ENCODE data around the gene KAT2B.
A peak's percentile ranks its signal among the peaks of the same experiment; 100 is the strongest.

The KAT2B gene

GRCh38 chr3:20154928-20155327, 114.7 kb downstream of the KAT2B start:
- peak in 1 of 2 experiments; percentile 19 for DNase-seq (ENCODE audit: low read depth in 1 of 2, low spot score in 1 of 2)
- in situ Hi-C loops (cut with HindIII; ENCODE audit: low pct_unique_long_range_greater_than_20kb, low sequenced_read_pairs) = no loop called here
- TF ChIP-seq JUND (IDR thresholded peaks at IDR 0.05; ENCODE audit: low read depth) = no peak

DNA sequence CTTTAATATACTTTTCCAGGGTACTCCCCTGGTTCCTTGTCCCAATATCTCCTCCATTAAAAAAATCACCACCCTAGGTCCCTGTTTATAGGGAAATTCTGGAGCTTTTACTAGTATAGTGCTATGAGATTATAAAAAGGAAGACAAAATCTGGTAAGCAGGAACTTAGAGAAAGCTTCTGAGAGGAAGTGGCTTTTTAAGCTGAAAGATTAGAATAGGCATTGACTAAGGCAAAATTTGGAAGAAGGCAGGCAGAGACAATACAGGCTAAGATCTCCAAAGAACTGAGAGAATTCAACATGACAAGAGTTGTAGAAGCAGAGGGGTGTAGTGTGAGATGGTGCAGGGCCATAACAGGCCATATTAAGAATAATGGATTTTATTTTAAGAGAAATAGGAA, 120.0 kb downstream of the KAT2B start:
- no peak for TF ChIP-seq JUND (IDR thresholded peaks at IDR 0.05; ENCODE audit: low read depth)
- DNase-seq (ENCODE audit: low read depth in 1 of 2, low spot score in 1 of 2) = no peak

DNA sequence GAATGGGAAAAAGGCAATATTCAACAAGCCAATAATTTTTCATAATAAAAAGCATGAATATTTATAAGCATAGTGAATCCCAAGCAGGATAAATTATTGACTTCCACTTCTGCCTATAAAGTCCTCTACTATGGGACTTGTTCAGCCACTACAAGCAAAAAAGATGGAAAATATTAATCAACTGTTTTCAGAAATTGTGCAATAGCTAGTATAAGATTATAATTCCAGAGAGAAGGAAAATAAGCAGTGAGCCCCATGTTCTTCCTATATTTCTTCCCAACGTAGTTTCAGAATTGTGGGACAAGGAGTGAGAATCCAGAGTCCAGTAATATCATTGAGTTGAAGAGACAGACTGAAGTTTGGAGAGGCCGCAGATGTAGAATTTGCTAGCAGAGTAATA, 121.5 kb downstream of the KAT2B start:
- TF ChIP-seq JUND (IDR thresholded peaks at IDR 0.05; ENCODE audit: low read depth) = no peak
- in situ Hi-C loops (cut with HindIII; ENCODE audit: low pct_unique_long_range_greater_than_20kb, low sequenced_read_pairs) = no loop called here
- no peak for DNase-seq (ENCODE audit: low read depth in 1 of 2, low spot score in 1 of 2)

More for the DNA sequence above, 120.0 kb downstream of the KAT2B start:
- in situ Hi-C loops (cut with HindIII; ENCODE audit: low pct_unique_long_range_greater_than_20kb, low sequenced_read_pairs) = no loop called here

DNA sequence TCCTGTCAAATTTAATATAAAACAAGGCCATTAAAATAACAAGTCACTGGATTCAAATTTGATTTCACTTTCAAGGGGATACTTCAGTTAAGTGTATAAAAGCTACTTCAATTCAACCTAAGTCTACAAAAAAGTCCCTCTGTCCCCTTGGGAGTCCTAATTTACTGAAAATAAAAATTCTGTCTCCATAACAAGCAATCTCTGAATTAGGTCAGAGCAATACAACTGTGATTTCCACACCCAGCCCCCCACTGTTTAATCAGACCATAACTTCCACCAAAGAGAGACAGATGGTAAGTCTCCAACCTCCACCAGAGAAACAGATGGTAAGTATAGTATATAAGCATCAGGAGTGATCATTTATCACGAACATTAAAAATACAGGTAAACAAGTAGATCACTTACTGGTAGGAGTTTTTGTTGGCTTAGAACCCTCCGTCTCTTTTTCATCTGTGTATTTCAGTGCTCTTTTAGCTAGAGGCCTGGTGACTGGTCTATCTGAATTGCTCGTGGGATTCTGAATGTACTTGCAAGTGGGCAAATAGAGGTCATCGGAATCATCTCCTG, 133.7 kb downstream of the KAT2B start:
- in situ Hi-C loops (cut with HindIII; ENCODE audit: low pct_unique_long_range_greater_than_20kb, low sequenced_read_pairs) = no loop called here
- TF ChIP-seq JUND (IDR thresholded peaks at IDR 0.05; ENCODE audit: low read depth) = no peak
- no peak for DNase-seq (ENCODE audit: low read depth in 1 of 2, low spot score in 1 of 2)

DNA sequence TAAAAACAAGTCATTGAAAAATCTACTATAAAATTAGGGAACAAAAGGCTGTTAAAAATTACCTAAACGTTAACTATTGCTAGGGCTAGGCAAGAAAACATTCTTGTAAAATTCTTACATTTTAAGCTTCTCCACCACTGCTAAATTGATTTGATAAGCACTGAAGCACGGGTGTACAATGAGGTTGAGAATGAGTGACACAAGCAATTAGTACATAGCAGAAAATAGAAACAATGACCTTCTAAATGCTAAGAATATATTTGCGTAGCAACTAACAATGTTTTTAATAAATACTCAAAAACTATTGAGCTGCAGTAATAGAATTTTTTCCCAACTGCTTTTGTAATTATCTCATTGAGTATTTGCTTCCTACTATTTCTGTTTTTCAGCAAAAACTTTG, 141.0 kb downstream of the KAT2B start:
- in situ Hi-C loops (cut with HindIII; ENCODE audit: low pct_unique_long_range_greater_than_20kb, low sequenced_read_pairs) = no loop called here
- DNase-seq (ENCODE audit: low read depth in 1 of 2, low spot score in 1 of 2) = no peak
- TF ChIP-seq JUND (IDR thresholded peaks at IDR 0.05; ENCODE audit: low read depth) = no peak

DNA sequence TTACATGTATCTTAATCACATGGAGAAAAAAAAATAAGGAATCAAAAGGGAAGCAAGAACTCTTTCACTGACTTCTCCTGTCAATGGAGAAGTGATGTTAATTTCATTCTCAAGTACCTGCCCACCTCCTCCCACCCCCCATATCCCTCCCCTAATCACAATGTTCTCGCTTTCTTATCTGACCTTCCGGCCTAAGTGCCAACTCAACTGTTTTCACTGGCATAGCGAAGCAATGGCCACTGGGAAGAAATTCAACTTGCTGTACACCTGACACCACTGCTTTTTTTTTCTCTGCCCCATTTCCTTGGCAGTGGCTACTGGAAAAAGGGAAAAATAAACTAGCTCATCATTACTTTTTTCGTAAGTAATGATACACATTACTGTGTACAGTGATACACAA, 142.0 kb downstream of the KAT2B start:
- TF ChIP-seq JUND (IDR thresholded peaks at IDR 0.05; ENCODE audit: low read depth) = no peak
- no peak for DNase-seq (ENCODE audit: low read depth in 1 of 2, low spot score in 1 of 2)
- in situ Hi-C loops (cut with HindIII; ENCODE audit: low pct_unique_long_range_greater_than_20kb, low sequenced_read_pairs) = no loop called here

DNA sequence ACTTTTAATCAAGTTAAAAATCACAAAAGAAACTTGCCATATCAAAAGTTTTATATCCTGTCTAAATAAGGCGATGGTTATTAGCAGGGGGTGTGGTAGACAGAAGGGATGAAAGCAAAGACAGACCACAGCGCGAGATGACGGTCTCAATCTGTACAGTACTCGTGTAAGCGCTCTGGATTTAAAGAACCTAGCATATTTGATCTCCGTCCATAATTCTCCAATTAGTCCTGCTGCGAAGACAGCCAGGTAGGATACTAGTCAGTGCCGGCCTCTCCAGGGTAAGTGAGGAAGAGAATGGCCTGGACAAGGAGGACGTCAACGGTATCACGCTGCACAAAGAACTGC, 145.1 kb downstream of the KAT2B start:
- TF ChIP-seq JUND (IDR thresholded peaks at IDR 0.05; ENCODE audit: low read depth) = no peak
- in situ Hi-C loops (cut with HindIII; ENCODE audit: low pct_unique_long_range_greater_than_20kb, low sequenced_read_pairs) = no loop called here
- peak in 1 of 2 experiments; percentile 27 for DNase-seq (ENCODE audit: low read depth in 1 of 2, low spot score in 1 of 2)

GRCh38 chr3:20185679-20186599, 145.7 kb downstream of the KAT2B start, which contains the start of gene SGO1:
TSS of gene SGO1 (minus strand) at chr3:20186206. CDS start at chr3:20184027, 2,179 bp downstream.
- in situ Hi-C loops (cut with HindIII; ENCODE audit: low pct_unique_long_range_greater_than_20kb, low sequenced_read_pairs) = no loop called here
- no peak for TF ChIP-seq JUND (IDR thresholded peaks at IDR 0.05; ENCODE audit: low read depth)
- DNase-seq (ENCODE audit: low read depth in 1 of 2, low spot score in 1 of 2) = peak; percentile 89 to 98

GRCh38 chr3:20186600-20187004, 146.4 kb downstream of the KAT2B start:
- no peak for DNase-seq (ENCODE audit: low read depth in 1 of 2, low spot score in 1 of 2)
- in situ Hi-C loops (cut with HindIII; ENCODE audit: low pct_unique_long_range_greater_than_20kb, low sequenced_read_pairs) = no loop called here
- TF ChIP-seq JUND (IDR thresholded peaks at IDR 0.05; ENCODE audit: low read depth) = no peak

GRCh38 chr3:20190991-20191390, 150.7 kb downstream of the KAT2B start:
- no peak for TF ChIP-seq JUND (IDR thresholded peaks at IDR 0.05; ENCODE audit: low read depth)
- in situ Hi-C loops (cut with HindIII; ENCODE audit: low pct_unique_long_range_greater_than_20kb, low sequenced_read_pairs) = no loop called here
- peak in 1 of 2 experiments; percentile 54 for DNase-seq (ENCODE audit: low read depth in 1 of 2, low spot score in 1 of 2)

DNA sequence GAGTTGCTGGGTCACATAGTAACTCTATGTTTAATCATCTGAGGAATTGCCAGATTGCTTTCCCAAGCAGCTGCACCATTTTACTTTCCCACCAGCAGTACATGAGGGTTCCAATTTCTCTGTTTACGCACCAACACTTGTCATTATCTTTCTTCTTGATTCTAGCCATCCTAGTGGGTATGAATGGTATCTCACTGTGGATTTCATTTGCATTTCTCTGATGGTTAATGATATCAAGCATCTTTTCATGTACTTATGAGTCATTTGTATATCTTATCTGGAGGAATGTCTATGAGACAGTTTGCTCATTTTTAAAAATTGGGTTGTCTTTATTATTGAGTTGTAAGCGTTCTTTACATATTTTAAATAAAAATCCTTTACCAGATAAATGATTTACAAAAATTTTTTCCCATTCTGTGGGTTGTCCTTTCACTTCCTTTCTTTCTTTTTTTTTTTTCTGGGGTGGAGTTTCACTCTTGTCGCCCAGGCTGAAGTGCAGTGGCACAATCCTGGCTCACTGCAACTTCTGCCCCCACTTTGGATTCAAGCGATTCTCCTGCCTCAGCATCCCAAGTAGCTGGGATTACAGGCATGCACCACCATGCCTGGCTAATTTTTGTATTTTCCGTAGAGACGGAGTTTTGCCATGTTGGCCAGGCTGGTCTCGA, 154.7 kb downstream of the KAT2B start:
- no peak for DNase-seq (ENCODE audit: low read depth in 1 of 2, low spot score in 1 of 2)
- no peak for TF ChIP-seq JUND (IDR thresholded peaks at IDR 0.05; ENCODE audit: low read depth)
- in situ Hi-C loops (cut with HindIII; ENCODE audit: low pct_unique_long_range_greater_than_20kb, low sequenced_read_pairs) = no loop called here

- TF ChIP-seq JUND (IDR thresholded peaks at IDR 0.05; ENCODE audit: low read depth) = no peak
- in situ Hi-C loops (cut with HindIII; ENCODE audit: low pct_unique_long_range_greater_than_20kb, low sequenced_read_pairs) = no loop called here
- DNase-seq (ENCODE audit: low read depth in 1 of 2, low spot score in 1 of 2) = no peak
Observed at GRCh38 chr3:20197775-20198174, 157.5 kb downstream of the KAT2B start.

DNA sequence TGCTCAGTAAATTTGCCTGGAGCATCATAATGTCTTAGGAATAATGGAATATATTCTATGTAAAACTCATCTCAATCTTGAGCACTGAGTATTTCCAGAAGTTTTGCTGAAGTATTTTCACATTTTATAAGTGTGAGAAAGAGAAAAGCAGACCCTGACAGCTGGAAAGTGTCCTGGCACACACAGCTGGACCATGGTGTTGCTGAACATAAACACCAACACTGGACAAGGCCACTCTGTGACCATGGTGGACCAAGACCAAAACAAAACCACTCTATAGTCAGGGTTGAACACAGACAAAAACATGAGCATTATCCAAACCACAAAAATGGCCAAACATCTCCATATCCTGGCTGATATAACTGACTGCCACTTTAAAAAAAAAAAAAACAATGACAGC, 160.9 kb downstream of the KAT2B start:
- in situ Hi-C loops (cut with HindIII; ENCODE audit: low pct_unique_long_range_greater_than_20kb, low sequenced_read_pairs) = no loop called here
- DNase-seq (ENCODE audit: low read depth in 1 of 2, low spot score in 1 of 2) = no peak
- no peak for TF ChIP-seq JUND (IDR thresholded peaks at IDR 0.05; ENCODE audit: low read depth)

Data from T47D (cell line).